ENCODE results near the gene TNFRSF12A.

The TNFRSF12A gene, protein sequence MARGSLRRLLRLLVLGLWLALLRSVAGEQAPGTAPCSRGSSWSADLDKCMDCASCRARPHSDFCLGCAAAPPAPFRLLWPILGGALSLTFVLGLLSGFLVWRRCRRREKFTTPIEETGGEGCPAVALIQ

DNA sequence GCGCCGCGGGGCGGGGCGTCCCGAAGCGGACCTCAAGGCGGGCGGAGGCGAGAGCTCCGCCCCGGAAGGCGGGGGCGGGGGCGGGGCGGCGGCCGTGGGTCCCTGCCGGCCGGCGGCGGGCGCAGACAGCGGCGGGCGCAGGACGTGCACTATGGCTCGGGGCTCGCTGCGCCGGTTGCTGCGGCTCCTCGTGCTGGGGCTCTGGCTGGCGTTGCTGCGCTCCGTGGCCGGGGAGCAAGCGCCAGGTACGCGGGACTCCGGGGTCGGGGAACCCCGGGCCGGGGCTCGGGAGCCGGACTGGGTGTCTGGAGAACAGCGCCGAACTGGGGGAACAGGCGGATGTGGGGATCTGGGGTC lies at the start of gene TNFRSF12A:
Gene TNFRSF12A, plus strand, starts transcription at position 122 of the 357 bp plus-strand sequence. Its CDS starts 30 bp downstream, at position 152.
- H3K27me3 Mint-ChIP-seq: peaks cover 57% of the 10 kb centered on the region

GRCh38 chr16:2970563-2970962 lies 49.6 kb upstream of the TNFRSF12A start:
- H3K27ac Mint-ChIP-seq: peak overlapping the region; percentile 62
- CTCF ChIA-PET: interaction anchor here (0.9 to 2.0 kb wide), 7 partner anchors 8 to 230 kb away, joined by 3 to 14 read pairs (median 4); partner anchors contain the start of genes CLDN6, FLYWCH2 and PKMYT1

More for the DNA sequence above, at the start of gene TNFRSF12A:
- Mint-ChIP-seq H3K4me1 (peaks cover 51% of the 10 kb centered on the region), H3K9me3 (no peaks in the 10 kb centered on the region), H3K4me3 (peak within 1 kb of the TSS; percentile 90), H3K27ac (peak within 1 kb of the TSS; percentile 64), H3K36me3 (peaks cover 7% of the 10 kb centered on the region)
- peak; percentile 80 for DNase-seq
- CTCF ChIA-PET: interaction anchor here (1.2 to 18.9 kb wide), 3 partner anchors 9 to 109 kb away, joined by 3 to 300 read pairs (median 43); partner anchors contain the start of gene CLDN9

GRCh38 chr16:2971134-2971984 lies 48.8 kb upstream of the TNFRSF12A start:
- H3K36me3 Mint-ChIP-seq: peaks cover 10% of the 10 kb centered on the region
- peaks cover 26% of the 10 kb centered on the region for H3K4me1 Mint-ChIP-seq
- H3K4me3 Mint-ChIP-seq: peak overlapping the region; percentile 74
- H3K9me3 Mint-ChIP-seq: no peaks in the 10 kb centered on the region
- H3K27me3 Mint-ChIP-seq: peaks cover 27% of the 10 kb centered on the region
- no peak for DNase-seq
- H3K27ac Mint-ChIP-seq: peak overlapping the region; percentile 62
- CTCF ChIA-PET: interaction anchor here (1.4 kb wide), 1 partner anchor 9 kb away, joined by 5 read pairs; no protein-coding TSS in a partner anchor

More at GRCh38 chr16:2970563-2970962, 49.6 kb upstream of the TNFRSF12A start:
- Mint-ChIP-seq H3K4me1 (peaks cover 29% of the 10 kb centered on the region), H3K4me3 (peak overlapping the region; percentile 74), H3K36me3 (peaks cover 10% of the 10 kb centered on the region), H3K9me3 (no peaks in the 10 kb centered on the region), H3K27me3 (peaks cover 35% of the 10 kb centered on the region)
- DNase-seq: no peak

DNA sequence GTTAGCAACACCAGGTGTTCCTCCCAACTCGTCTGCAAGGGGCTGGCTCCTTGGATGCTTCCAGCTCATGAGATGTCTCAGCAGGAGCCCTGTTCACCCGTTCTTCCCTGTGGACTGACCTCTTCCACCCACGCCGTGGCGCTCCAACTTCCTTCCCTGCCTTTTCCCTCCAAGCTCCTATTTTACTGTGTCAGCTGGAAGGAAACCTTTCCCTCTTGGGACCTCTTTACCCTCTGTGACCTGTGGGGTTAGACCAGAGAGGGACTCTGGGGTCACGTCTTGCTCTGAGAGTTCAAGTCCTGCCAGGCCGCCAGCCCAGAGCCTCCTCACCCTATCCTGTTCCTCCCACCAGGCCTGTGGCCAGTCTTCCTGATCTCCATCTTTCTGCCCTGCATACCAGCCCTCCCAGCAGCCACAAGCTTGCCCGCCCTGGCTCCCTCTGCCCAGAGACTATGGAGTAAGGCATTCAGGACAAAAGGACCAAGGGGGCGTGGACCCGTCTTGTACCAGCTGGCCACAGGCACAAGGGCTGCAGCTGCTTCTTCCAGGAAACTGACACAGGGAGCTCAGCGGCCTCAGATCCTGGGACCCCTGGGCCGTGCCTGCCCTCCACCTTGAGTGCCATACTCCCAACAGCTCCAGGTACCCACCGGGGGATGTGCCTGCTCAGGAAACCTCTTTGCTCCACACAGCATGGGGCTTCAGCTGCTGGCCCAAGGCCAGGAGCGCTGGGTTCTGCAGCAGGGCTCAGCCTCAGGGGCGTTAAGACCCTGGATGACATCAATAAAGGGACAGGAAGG lies 48.0 kb upstream of the TNFRSF12A start:
- H3K9me3 Mint-ChIP-seq: no peaks in the 10 kb centered on the region
- DNase-seq: no peak
- H3K27ac Mint-ChIP-seq: peak overlapping the region; percentile 72
- H3K4me3 Mint-ChIP-seq: peak overlapping the region; percentile 21
- peaks cover 19% of the 10 kb centered on the region for H3K27me3 Mint-ChIP-seq
- CTCF ChIA-PET: interaction anchor here (1.4 kb wide), 1 partner anchor 10 kb away, joined by 5 read pairs; no protein-coding TSS in a partner anchor
- peaks cover 30% of the 10 kb centered on the region for H3K4me1 Mint-ChIP-seq
- peaks cover 15% of the 10 kb centered on the region for H3K36me3 Mint-ChIP-seq

DNA sequence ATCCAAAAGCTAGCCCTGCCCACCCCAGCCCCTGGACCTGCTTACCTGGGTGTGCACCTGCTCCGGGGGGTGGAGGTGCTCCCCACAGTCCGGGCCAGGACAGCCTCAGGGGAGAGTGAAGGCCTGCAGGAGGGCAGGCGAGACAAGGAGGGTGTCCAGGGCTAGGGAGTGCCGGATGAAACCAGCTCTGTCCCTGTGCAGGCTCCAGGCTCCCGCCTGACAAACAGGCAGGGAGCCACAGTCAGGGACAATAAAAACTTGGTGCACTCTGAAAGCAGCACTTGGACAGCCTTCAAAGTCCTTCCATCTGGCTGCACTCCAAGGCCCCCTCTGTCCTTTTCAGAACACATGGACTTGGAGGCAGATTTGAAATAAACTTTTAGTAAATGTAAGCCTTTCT lies 47.1 kb upstream of the TNFRSF12A start:
- CTCF ChIA-PET: no interaction called here
- no peaks in the 10 kb centered on the region for H3K9me3 Mint-ChIP-seq
- H3K36me3 Mint-ChIP-seq: peaks cover 20% of the 10 kb centered on the region
- peaks cover 10% of the 10 kb centered on the region for H3K27me3 Mint-ChIP-seq
- H3K4me3 Mint-ChIP-seq: no peak overlapping the region
- DNase-seq: no peak
- H3K27ac Mint-ChIP-seq: peak overlapping the region; percentile 49
- peaks cover 35% of the 10 kb centered on the region for H3K4me1 Mint-ChIP-seq

DNA sequence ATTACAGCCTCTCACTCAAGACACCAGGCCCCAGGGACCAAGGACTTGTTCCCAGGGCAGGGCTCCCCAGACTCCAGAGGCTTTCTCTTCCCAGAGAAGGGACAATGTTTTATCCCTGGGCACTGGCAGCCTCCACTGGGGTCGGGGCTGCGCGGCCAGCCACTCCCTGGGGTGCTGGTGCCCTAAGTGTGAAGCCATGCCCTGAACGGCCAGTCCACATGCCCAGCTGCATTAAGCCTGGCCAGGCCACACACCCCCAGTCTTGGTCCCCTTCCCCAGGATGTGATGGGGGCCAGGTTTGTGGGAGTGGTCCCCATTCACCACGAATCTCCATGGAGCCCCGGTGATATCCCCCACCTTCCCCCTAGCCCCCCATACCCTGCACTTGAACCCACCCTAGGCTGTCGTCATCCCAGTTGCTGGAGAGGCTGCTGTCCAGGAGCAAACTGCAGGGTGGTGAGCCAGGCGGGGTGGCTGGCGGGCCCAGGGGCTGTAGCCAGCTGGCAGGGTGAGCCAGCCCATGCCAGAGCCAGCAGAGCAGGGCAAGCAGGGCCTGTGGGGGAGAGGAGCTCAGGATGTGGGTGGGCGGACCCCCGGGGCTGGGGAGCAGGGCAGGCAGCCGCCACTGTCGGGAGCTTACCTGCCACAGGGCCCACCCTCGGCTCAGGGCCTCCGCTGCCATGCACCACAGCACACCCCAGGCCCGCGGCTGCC lies 46.4 kb upstream of the TNFRSF12A start:
- H3K9me3 Mint-ChIP-seq: no peaks in the 10 kb centered on the region
- CTCF ChIA-PET: no interaction called here
- no peak overlapping the region for H3K27ac Mint-ChIP-seq
- peaks cover 23% of the 10 kb centered on the region for H3K36me3 Mint-ChIP-seq
- H3K4me3 Mint-ChIP-seq: no peak overlapping the region
- H3K27me3 Mint-ChIP-seq: peaks cover 3% of the 10 kb centered on the region
- peaks cover 32% of the 10 kb centered on the region for H3K4me1 Mint-ChIP-seq
- DNase-seq: no peak

DNA sequence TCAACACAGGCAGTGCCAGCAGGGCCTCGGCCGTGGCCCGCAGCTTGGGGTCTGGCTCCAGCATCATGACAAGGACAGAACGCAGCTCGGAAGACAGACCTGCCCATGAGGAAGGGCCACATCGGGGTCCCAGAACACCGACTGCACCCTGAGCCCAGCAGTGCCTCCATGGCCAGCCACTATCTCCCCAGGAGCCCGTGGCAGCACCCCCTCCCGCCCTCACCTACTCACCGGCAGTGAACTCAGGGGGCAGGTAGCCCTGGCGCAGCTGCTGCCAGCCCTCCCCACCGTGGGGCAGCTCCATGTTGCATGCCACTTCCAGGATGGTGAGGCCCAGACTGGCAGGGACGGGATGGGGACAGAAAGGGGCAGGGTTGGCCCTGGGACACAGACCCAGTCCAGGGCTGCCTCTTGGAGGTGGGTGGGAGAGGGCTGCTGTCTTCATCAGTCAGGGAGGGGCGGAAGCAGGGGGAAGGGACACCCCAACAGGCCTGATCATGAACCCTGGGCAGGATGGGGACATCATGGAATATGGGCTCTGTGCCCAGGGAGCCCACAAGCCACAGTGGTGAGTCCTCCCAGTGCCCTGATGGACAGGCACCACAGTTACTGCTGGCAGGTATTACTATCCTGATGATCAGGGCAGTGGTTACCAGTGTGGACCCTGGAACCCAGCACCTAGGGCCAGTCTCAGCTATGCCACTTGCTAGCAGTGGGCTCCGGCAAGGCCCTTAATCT lies 45.7 kb upstream of the TNFRSF12A start:
- H3K36me3 Mint-ChIP-seq: peaks cover 23% of the 10 kb centered on the region
- no peaks in the 10 kb centered on the region for H3K9me3 Mint-ChIP-seq
- H3K4me1 Mint-ChIP-seq: peaks cover 34% of the 10 kb centered on the region
- H3K27me3 Mint-ChIP-seq: no peaks in the 10 kb centered on the region
- CTCF ChIA-PET: interaction anchor here (1.1 to 1.2 kb wide), 2 partner anchors 11 to 54 kb away, joined by 3 read pairs; no protein-coding TSS in a partner anchor
- no peak for DNase-seq
- no peak overlapping the region for H3K27ac Mint-ChIP-seq
- H3K4me3 Mint-ChIP-seq: no peak overlapping the region

DNA sequence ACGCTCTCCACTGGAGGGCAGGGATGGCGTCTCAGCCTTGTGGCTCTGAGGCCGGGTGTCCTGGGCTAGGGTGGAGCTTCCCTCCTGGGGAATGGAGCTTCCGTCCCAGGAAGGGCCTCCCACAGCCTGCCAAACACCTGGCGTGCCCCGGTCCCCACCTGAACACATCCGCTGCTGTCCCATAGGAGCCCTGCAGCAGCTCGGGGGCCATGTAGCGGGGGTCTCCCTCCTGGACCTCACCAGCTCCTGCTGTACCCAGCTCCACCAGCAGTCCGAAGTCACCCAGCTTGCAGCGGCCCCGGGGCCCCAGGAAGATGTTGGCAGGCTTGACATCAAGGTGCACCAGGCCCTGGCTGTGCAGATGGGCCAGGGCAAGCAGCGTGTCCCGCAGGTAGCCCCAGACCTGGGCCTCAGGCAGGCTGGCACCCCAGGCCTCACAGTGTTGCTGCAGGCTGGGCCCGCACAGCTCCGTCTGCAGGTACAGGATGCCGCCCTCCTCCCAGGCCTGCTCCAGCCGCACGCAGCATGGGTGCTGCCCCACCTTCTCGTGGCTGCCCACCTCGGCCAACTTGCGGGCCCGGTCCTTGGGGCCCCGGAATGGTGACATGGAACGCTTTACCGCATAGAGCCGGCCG lies 44.9 kb upstream of the TNFRSF12A start:
- Mint-ChIP-seq H3K4me3 (no peak overlapping the region), H3K36me3 (peaks cover 23% of the 10 kb centered on the region), H3K27ac (no peak overlapping the region), H3K27me3 (no peaks in the 10 kb centered on the region), H3K4me1 (peaks cover 35% of the 10 kb centered on the region), H3K9me3 (no peaks in the 10 kb centered on the region)
- no peak for DNase-seq
- CTCF ChIA-PET: interaction anchor here (1.1 to 1.2 kb wide), 2 partner anchors 12 to 53 kb away, joined by 3 read pairs; no protein-coding TSS in a partner anchor

DNA sequence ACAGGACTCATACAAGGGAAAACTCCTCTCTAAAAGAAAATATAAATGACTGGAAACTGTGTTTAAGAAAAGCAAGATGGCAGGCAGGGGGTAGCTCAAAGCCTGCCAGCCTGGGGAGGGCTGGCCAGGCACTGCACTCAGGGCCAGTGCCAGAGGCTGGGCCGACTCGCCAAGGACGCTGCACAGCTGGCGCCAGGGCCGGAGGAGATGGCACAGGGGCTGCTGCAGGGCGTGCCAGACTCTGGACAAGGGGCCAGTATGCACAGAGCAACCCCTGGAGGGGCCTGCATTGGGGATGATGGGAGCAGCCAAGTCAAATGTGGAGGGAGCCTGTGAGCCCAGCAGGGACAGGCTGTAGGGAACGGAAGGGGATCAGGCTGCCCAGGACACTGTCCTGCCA lies 44.0 kb upstream of the TNFRSF12A start:
- no peak overlapping the region for H3K27ac Mint-ChIP-seq
- DNase-seq: no peak
- H3K4me3 Mint-ChIP-seq: no peak overlapping the region
- CTCF ChIA-PET: no interaction called here
- H3K27me3 Mint-ChIP-seq: no peaks in the 10 kb centered on the region
- H3K36me3 Mint-ChIP-seq: peaks cover 23% of the 10 kb centered on the region
- H3K4me1 Mint-ChIP-seq: peaks cover 32% of the 10 kb centered on the region
- H3K9me3 Mint-ChIP-seq: no peaks in the 10 kb centered on the region

GRCh38 chr16:2976673-2977072 lies 43.5 kb upstream of the TNFRSF12A start:
- Mint-ChIP-seq H3K9me3 (no peaks in the 10 kb centered on the region), H3K4me3 (no peak overlapping the region), H3K36me3 (peaks cover 23% of the 10 kb centered on the region), H3K27me3 (no peaks in the 10 kb centered on the region), H3K27ac (peak overlapping the region; percentile 67), H3K4me1 (peaks cover 36% of the 10 kb centered on the region)
- DNase-seq: no peak
- CTCF ChIA-PET: no interaction called here

GRCh38 chr16:2977440-2977839 lies 42.7 kb upstream of the TNFRSF12A start:
- no peak for DNase-seq
- Mint-ChIP-seq H3K27me3 (peaks cover 2% of the 10 kb centered on the region), H3K4me1 (peaks cover 35% of the 10 kb centered on the region), H3K27ac (no peak overlapping the region), H3K9me3 (no peaks in the 10 kb centered on the region), H3K4me3 (no peak overlapping the region), H3K36me3 (peaks cover 17% of the 10 kb centered on the region)
- CTCF ChIA-PET: interaction anchor here (1.2 to 1.3 kb wide), 2 partner anchors 7 to 51 kb away, joined by 3 to 6 read pairs; no protein-coding TSS in a partner anchor

DNA sequence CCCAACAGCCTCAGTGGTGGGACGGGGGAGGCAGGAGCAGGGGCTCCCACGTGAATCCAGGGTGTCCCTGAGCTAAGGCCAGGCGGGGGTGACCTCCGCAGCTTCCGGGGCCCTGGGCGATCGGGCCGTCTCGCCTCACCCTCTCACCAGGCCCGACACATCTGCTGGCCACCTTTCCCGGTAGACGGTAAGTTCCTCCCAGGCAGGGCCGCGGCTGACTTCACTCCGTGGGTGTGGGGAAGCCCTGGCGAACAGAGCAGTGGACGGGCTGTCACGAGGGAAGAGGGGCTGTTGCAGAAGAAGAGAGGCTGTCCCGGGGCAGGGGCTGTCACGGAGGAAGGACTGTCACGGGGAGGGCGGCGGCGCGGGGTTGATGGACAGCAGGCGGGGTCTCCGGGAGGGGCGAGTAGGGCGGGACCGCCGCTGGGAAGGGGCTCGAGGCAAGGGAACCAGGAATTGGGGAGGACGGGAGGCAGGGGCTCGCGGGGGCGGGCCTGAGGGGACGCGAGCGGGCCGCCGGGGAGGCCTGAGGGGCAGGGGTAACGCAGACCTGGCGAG lies 40.4 kb upstream of the TNFRSF12A start:
- DNase-seq: peak; percentile 60
- CTCF ChIA-PET: interaction anchor here (1.5 to 2.2 kb wide), 2 partner anchors 10 to 28 kb away, joined by 5 to 14 read pairs; partner anchors contain the start of gene PAQR4
- Mint-ChIP-seq H3K27ac (peak overlapping the region; percentile 86), H3K4me3 (peak overlapping the region; percentile 88), H3K36me3 (peaks cover 13% of the 10 kb centered on the region), H3K9me3 (no peaks in the 10 kb centered on the region), H3K4me1 (peaks cover 46% of the 10 kb centered on the region), H3K27me3 (peaks cover 16% of the 10 kb centered on the region)
